HEK293 (cell line): ENCODE data around the gene PLIN4.

ENCODE experiments used
- CTCF ChIA-PET: fragments of 350-600 bp; formaldehyde crosslinking; extraction: SDS; loops from one replicate; lab custom pipeline; 2021; ENCODE audit warnings: antibody characterized with exemption; lab: Yijun Ruan, JAX
- POLR2A ChIA-PET: fragments of 300-600 bp; formaldehyde crosslinking; extraction: SDS; loops from one replicate; lab custom pipeline; 2020; ENCODE audit warnings: antibody characterized with exemption, inconsistent platforms; lab: Yijun Ruan, JAX
- H3K27ac ChIP-seq: fragments of 200-500 bp; sonication (Bioruptor generic); 2 replicates; pipeline ENCODE4 v1.5.1; 2014; ENCODE audit warnings: low read depth, low read length, control low read depth, inconsistent platforms; ENCODE audit errors: extremely low read depth
- H3K36me3 ChIP-seq, 2 experiments: fragments of 200-500 bp in 1 of 2; sonication (Bioruptor generic) in 1 of 2; 1 replicate in 1 of 2; 2 replicates in 1 of 2; pipeline ENCODE4 v1.5.1; 2014 to 2017; ENCODE audit warnings: inconsistent platforms in 2 of 2, low read length in 2 of 2; ENCODE audit not compliant: control insufficient read depth in 2 of 2, insufficient read depth in 1 of 2
- H3K4me1 ChIP-seq: fragments of 200-500 bp; sonication (Bioruptor generic); 2 replicates; pipeline ENCODE4 v1.5.1; 2014; ENCODE audit warnings: mild to moderate bottlenecking, low read length, inconsistent platforms; ENCODE audit not compliant: control insufficient read depth, insufficient read depth
- H3K4me3 ChIP-seq: 2 replicates; pipeline ENCODE4 v1.5.1; 2011; ENCODE audit warnings: low read depth, mild to moderate bottlenecking, control low read depth, low read length, moderate library complexity
- H3K9me3 ChIP-seq: fragments of 200-500 bp; sonication (Bioruptor generic); 2 replicates; pipeline ENCODE4 v1.5.1; 2014; ENCODE audit warnings: low read depth, low read length, inconsistent platforms; ENCODE audit not compliant: control insufficient read depth, insufficient read depth
- BCL11A ChIP-seq: fragments of 450-650 bp; formaldehyde crosslinking; IDR thresholded peaks from 2 replicates; pipeline ENCODE4 v1.5.1; 2016; ENCODE audit warnings: low read depth, missing biosample characterization, missing genetic modification characterization
- EGR2 ChIP-seq: fragments of 450-650 bp; formaldehyde crosslinking; IDR thresholded peaks from 2 replicates; pipeline ENCODE4 v1.5.1; 2016; ENCODE audit warnings: low read depth, missing biosample characterization, missing genetic modification characterization
- GLI4 ChIP-seq: fragments of 450-650 bp; formaldehyde crosslinking; IDR thresholded peaks from 2 replicates; pipeline ENCODE4 v1.5.1; 2016; ENCODE audit warnings: missing biosample characterization, missing genetic modification characterization
- IKZF3 ChIP-seq: fragments of 450-650 bp; IDR thresholded peaks from 2 replicates; pipeline ENCODE4 v1.5.0; 2018; ENCODE audit warnings: missing biosample characterization, mild to moderate bottlenecking, missing genetic modification characterization, moderate library complexity
- KLF16 ChIP-seq: fragments of 450-650 bp; formaldehyde crosslinking; IDR thresholded peaks from 2 replicates; pipeline ENCODE4 v1.5.1; 2017; ENCODE audit warnings: missing biosample characterization, missing genetic modification characterization
- KLF9 ChIP-seq: fragments of 450-650 bp; formaldehyde crosslinking; IDR thresholded peaks from 2 replicates; pipeline ENCODE4 v1.5.1; 2016; ENCODE audit warnings: missing biosample characterization, missing genetic modification characterization, low read depth
- PRDM1 ChIP-seq: fragments of 450-650 bp; formaldehyde crosslinking; IDR thresholded peaks from 2 replicates; pipeline ENCODE4; 2016; ENCODE audit warnings: missing biosample characterization, missing genetic modification characterization
- RBAK ChIP-seq: fragments of 450-650 bp; formaldehyde crosslinking; IDR thresholded peaks from 2 replicates; pipeline ENCODE4 v1.5.1; 2016; ENCODE audit warnings: missing biosample characterization, missing genetic modification characterization
- SETDB1 ChIP-seq: IDR thresholded peaks from one replicate; pipeline ENCODE4 v1.6.1; 2017; ENCODE audit warnings: mild to moderate bottlenecking, low read length, moderate library complexity, mixed read lengths; ENCODE audit not compliant: insufficient read length
- SP3 ChIP-seq: fragments of 450-650 bp; formaldehyde crosslinking; IDR thresholded peaks from 2 replicates; pipeline ENCODE4 v1.5.1; 2016; ENCODE audit warnings: missing biosample characterization, missing genetic modification characterization
- ZBTB17 ChIP-seq: fragments of 450-650 bp; formaldehyde crosslinking; IDR thresholded peaks from 2 replicates; pipeline ENCODE4 v1.5.1; 2016; ENCODE audit warnings: missing biosample characterization, missing genetic modification characterization
- ZBTB7A ChIP-seq: fragments of 450-650 bp; formaldehyde crosslinking; IDR thresholded peaks from 2 replicates; pipeline ENCODE4 v1.5.1; 2016; ENCODE audit warnings: low read depth, missing biosample characterization, missing genetic modification characterization
- ZNF223 ChIP-seq: fragments of 450-650 bp; formaldehyde crosslinking; IDR thresholded peaks from 2 replicates; pipeline ENCODE4 v1.5.1; 2016; ENCODE audit warnings: missing biosample characterization, missing genetic modification characterization
- ZNF302 ChIP-seq: fragments of 450-650 bp; formaldehyde crosslinking; IDR thresholded peaks from 2 replicates; pipeline ENCODE4 v1.5.1; 2016; ENCODE audit warnings: missing biosample characterization, missing genetic modification characterization, low read depth
- ZNF426 ChIP-seq: fragments of 450-650 bp; formaldehyde crosslinking; IDR thresholded peaks from 2 replicates; pipeline ENCODE4 v1.5.1; 2017; ENCODE audit warnings: missing biosample characterization, missing genetic modification characterization, mild to moderate bottlenecking, inconsistent platforms, moderate library complexity
- ZNF501 ChIP-seq: fragments of 450-650 bp; formaldehyde crosslinking; IDR thresholded peaks from 2 replicates; pipeline ENCODE4 v1.5.1; 2016; ENCODE audit warnings: missing biosample characterization, missing genetic modification characterization
- ZNF654 ChIP-seq: fragments of 450-650 bp; formaldehyde crosslinking; IDR thresholded peaks from 2 replicates; pipeline ENCODE4 v1.5.1; 2016; ENCODE audit warnings: low read depth, missing biosample characterization, missing genetic modification characterization
- ZNF747 ChIP-seq: fragments of 450-650 bp; formaldehyde crosslinking; IDR thresholded peaks from 2 replicates; pipeline ENCODE4 v1.5.1; 2016; ENCODE audit warnings: missing biosample characterization, missing genetic modification characterization
- ZNF791 ChIP-seq: fragments of 450-650 bp; formaldehyde crosslinking; IDR thresholded peaks from 2 replicates; pipeline ENCODE4 v1.5.1; 2016; ENCODE audit warnings: missing biosample characterization, missing genetic modification characterization
- ZNF843 ChIP-seq: fragments of 450-650 bp; formaldehyde crosslinking; IDR thresholded peaks from 2 replicates; pipeline ENCODE4 v1.5.1; 2016; ENCODE audit warnings: missing biosample characterization, missing genetic modification characterization
- ZSCAN16 ChIP-seq: fragments of 450-650 bp; formaldehyde crosslinking; IDR thresholded peaks from 2 replicates; pipeline ENCODE4 v1.5.1; 2016; ENCODE audit warnings: missing biosample characterization, missing genetic modification characterization
- TF ChIP-seq, protein P1 (sequence below): fragments of 450-650 bp; formaldehyde crosslinking; IDR thresholded peaks from 2 replicates; pipeline ENCODE4 v1.5.1; 2017; ENCODE audit warnings: missing biosample characterization, mild to moderate bottlenecking, missing genetic modification characterization, moderate library complexity
- TF ChIP-seq, protein P2 (sequence below): fragments of 450-650 bp; formaldehyde crosslinking; IDR thresholded peaks from 2 replicates; pipeline ENCODE4 v1.5.1; 2016; ENCODE audit warnings: missing biosample characterization, missing genetic modification characterization

The PLIN4 gene

DNA sequence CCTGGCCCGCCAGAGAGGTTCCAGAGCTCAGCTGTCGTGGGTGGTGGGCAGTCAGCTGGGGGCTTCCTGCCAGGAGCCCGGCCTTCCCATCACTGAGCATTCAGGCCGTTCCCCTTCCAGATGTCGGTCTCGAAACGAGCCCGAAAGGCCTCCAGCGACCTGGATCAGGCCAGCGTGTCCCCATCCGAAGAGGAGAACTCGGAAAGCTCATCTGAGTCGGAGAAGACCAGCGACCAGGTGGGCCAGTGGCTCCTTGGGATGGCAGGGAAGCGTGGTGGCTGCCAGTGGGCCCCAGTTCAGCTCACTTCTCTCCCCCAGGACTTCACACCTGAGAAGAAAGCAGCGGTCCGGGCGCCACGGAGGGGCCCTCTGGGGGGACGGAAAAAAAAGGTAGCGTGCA lies 26.8 kb downstream of the PLIN4 start (continued):
- TF ChIP-seq, protein P1, sequence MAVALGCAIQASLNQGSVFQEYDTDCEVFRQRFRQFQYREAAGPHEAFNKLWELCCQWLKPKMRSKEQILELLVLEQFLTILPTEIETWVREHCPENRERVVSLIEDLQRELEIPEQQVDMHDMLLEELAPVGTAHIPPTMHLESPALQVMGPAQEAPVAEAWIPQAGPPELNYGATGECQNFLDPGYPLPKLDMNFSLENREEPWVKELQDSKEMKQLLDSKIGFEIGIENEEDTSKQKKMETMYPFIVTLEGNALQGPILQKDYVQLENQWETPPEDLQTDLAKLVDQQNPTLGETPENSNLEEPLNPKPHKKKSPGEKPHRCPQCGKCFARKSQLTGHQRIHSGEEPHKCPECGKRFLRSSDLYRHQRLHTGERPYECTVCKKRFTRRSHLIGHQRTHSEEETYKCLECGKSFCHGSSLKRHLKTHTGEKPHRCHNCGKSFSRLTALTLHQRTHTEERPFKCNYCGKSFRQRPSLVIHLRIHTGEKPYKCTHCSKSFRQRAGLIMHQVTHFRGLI (tag by site-specific recombination), result no peak
- no peak for TF ChIP-seq ZNF747
- no peak for TF ChIP-seq ZNF302 (tag by site-specific recombination)
- no peak for TF ChIP-seq RBAK (tag by site-specific recombination)
- no peak for TF ChIP-seq KLF9 (tag by site-specific recombination)
- no peak for TF ChIP-seq ZBTB17
- TF ChIP-seq BCL11A (tag by site-specific recombination), result no peak
- TF ChIP-seq SETDB1, result no peak
- TF ChIP-seq ZNF654 (tag by site-specific recombination), result no peak
- TF ChIP-seq, protein P2, sequence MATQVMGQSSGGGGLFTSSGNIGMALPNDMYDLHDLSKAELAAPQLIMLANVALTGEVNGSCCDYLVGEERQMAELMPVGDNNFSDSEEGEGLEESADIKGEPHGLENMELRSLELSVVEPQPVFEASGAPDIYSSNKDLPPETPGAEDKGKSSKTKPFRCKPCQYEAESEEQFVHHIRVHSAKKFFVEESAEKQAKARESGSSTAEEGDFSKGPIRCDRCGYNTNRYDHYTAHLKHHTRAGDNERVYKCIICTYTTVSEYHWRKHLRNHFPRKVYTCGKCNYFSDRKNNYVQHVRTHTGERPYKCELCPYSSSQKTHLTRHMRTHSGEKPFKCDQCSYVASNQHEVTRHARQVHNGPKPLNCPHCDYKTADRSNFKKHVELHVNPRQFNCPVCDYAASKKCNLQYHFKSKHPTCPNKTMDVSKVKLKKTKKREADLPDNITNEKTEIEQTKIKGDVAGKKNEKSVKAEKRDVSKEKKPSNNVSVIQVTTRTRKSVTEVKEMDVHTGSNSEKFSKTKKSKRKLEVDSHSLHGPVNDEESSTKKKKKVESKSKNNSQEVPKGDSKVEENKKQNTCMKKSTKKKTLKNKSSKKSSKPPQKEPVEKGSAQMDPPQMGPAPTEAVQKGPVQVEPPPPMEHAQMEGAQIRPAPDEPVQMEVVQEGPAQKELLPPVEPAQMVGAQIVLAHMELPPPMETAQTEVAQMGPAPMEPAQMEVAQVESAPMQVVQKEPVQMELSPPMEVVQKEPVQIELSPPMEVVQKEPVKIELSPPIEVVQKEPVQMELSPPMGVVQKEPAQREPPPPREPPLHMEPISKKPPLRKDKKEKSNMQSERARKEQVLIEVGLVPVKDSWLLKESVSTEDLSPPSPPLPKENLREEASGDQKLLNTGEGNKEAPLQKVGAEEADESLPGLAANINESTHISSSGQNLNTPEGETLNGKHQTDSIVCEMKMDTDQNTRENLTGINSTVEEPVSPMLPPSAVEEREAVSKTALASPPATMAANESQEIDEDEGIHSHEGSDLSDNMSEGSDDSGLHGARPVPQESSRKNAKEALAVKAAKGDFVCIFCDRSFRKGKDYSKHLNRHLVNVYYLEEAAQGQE (tag by site-specific recombination), result no peak
- TF ChIP-seq KLF16 (tag by site-specific recombination), result no peak
- TF ChIP-seq ZNF426, result no peak
- TF ChIP-seq ZNF791 (tag by site-specific recombination), result no peak
- TF ChIP-seq, all 188 proteins: peak for 0

DNA sequence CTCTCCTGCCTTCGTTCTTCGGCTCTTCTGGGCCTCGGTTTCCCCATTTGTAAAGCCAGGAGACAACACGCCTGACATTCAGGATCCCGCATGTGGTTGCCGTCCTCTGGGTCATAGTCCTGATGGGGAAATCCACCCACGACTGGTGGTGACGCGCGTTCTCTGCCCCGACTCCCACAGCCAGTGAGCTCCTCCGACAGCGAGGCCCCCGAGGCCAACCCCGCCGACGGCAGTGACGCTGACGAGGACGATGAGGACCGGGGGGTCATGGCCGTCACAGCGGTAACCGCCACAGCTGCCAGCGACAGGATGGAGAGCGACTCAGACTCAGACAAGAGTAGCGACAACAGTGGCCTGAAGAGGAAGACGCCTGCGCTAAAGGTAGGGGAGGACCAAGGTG lies 29.8 kb downstream of the PLIN4 start:
- Histone ChIP-seq H3K4me1 (no peaks in the 10 kb centered on the region), H3K4me3 (no peak overlapping the region), H3K36me3 (peaks cover 42 to 77% of the 10 kb centered on the region in 2 experiments; a peak in 2 of 3 replicates), H3K27ac (no peak overlapping the region), H3K9me3 (no peaks in the 10 kb centered on the region)
- POLR2A ChIA-PET, result interaction anchor here (0.5 kb wide), 1 partner anchor 144 kb away, joined by 4 read pairs; no protein-coding TSS in a partner anchor
- CTCF ChIA-PET, result no interaction called here
- TF ChIP-seq RBAK (tag by site-specific recombination) (no peak), PRDM1 (no peak), ZBTB7A (tag by site-specific recombination) (no peak), ZNF843 (tag by site-specific recombination) (no peak), ZSCAN16 (tag by site-specific recombination) (no peak)

DNA sequence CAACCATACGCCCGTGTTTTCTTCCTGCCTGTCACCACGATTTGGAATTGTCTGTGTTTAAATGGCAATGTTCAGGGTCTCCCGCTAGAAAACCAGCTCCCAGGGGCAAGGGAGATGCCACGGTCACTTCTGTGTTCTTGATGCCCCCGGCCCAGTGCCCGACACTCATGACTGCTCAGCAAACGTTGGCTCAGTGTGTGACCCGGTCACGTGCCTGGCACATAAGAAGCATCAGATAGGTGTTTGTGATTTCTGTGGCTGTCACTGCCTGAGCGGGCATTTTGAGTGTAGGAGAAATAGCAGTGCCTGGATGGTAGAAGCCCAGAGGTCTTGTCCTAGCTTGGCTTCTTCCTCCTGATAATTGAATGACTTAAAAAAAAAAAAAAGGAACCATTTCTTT lies 30.7 kb downstream of the PLIN4 start:
- no peaks in the 10 kb centered on the region for H3K4me1 ChIP-seq
- ChIA-PET POLR2A (no interaction called here), CTCF (interaction anchor here (0.6 to 0.7 kb wide), 2 partner anchors 31 to 80 kb away, joined by 3 to 4 read pairs; partner anchors contain the start of gene PLIN4)
- no peak overlapping the region for H3K27ac ChIP-seq
- H3K36me3 ChIP-seq, result peaks cover 34 to 77% of the 10 kb centered on the region in 2 experiments; a peak in 2 of 3 replicates
- H3K9me3 ChIP-seq, result no peaks in the 10 kb centered on the region
- no peak overlapping the region for H3K4me3 ChIP-seq
- no peak for TF ChIP-seq ZSCAN16 (tag by site-specific recombination)
- no peak for TF ChIP-seq GLI4 (tag by site-specific recombination)
- TF ChIP-seq SP3 (tag by site-specific recombination), result no peak
- TF ChIP-seq KLF16 (tag by site-specific recombination), result no peak
- TF ChIP-seq EGR2, result no peak
- TF ChIP-seq ZNF223, result no peak
- no peak for TF ChIP-seq ZNF501
- no peak for TF ChIP-seq IKZF3 (tag by site-specific recombination)
